Measurements from ENCODE around the gene EOGT. TPM values are rescaled to one million over a fixed set of nuclear protein-coding genes. Genes with fewer than 3 reads are reported as not detected.

Gene EOGT
- total and polyA plus RNA-seq, 10 of the 15 experiments (the other 5 are each of a cell fraction or from before 2014, with no cell fraction given), result 3.5 to 16.5 (median 8.3) TPM

- TF ChIP-seq, protein P1, sequence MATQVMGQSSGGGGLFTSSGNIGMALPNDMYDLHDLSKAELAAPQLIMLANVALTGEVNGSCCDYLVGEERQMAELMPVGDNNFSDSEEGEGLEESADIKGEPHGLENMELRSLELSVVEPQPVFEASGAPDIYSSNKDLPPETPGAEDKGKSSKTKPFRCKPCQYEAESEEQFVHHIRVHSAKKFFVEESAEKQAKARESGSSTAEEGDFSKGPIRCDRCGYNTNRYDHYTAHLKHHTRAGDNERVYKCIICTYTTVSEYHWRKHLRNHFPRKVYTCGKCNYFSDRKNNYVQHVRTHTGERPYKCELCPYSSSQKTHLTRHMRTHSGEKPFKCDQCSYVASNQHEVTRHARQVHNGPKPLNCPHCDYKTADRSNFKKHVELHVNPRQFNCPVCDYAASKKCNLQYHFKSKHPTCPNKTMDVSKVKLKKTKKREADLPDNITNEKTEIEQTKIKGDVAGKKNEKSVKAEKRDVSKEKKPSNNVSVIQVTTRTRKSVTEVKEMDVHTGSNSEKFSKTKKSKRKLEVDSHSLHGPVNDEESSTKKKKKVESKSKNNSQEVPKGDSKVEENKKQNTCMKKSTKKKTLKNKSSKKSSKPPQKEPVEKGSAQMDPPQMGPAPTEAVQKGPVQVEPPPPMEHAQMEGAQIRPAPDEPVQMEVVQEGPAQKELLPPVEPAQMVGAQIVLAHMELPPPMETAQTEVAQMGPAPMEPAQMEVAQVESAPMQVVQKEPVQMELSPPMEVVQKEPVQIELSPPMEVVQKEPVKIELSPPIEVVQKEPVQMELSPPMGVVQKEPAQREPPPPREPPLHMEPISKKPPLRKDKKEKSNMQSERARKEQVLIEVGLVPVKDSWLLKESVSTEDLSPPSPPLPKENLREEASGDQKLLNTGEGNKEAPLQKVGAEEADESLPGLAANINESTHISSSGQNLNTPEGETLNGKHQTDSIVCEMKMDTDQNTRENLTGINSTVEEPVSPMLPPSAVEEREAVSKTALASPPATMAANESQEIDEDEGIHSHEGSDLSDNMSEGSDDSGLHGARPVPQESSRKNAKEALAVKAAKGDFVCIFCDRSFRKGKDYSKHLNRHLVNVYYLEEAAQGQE (IDR thresholded peaks at IDR 0.05; ENCODE audit: low read depth, low read length), result no peak
Observed at GRCh38 chr3:69016901-69017300, 3.4 kb upstream of the EOGT start (continued).

DNA sequence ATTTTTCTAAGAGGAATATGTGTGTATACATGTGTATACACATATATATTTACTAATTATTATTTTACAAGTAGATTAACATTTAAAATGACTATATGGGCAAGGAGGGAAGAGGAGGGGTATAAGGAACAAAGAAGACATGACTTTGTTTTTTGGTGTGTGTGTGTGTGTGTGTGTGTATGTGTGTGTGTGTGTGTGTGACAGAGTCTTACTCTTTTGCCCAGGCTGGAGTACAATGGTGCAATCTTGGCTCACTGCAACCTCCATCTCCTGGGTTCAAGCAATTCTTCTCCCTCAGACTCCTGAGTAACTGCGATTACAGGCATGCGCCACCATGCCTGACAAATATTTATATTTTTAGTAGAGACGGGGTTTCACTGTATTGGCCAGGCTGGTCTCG lies 2.6 kb upstream of the EOGT start:
- Histone ChIP-seq H4K20me1 (ENCODE audit: control insufficient read depth, insufficient read depth) (no peaks in the 10 kb centered on the region), H3K9ac (ENCODE audit: control insufficient read depth, insufficient read depth, low read length) (no peak overlapping the region), H2AFZ (ENCODE audit: control insufficient read depth, low read depth, low read length) (no peak overlapping the region), H3K27me3 (replicated peaks in 1 of 2; ENCODE audit: control insufficient read depth in 2 of 2, insufficient read depth in 2 of 2, low read length in 1 of 2) (no peaks in the 10 kb centered on the region), H3K36me3 (ENCODE audit: control insufficient read depth in 2 of 2, insufficient read depth in 2 of 2, low read length in 1 of 2) (no peaks in the 10 kb centered on the region), H3K9me3 (replicated peaks; ENCODE audit: control insufficient read depth, insufficient read depth, low read length) (no peaks in the 10 kb centered on the region), H3K79me2 (ENCODE audit: control insufficient read depth, insufficient read depth, low read length) (no peaks in the 10 kb centered on the region), H3K4me2 (ENCODE audit: control insufficient read depth, insufficient read depth) (no peak overlapping the region), H3K4me1 (ENCODE audit: control insufficient read depth, insufficient read depth, low read length) (peaks cover 7% of the 10 kb centered on the region; the same call in 1 of the 2 replicates), H3K27ac (ENCODE audit: control insufficient read depth, insufficient read depth) (no peak overlapping the region), H3K4me3 (no peak overlapping the region)
- no TSS peak for BruUV-seq (replicated peaks)
- TF ChIP-seq EZH2 (IDR thresholded peaks at IDR 0.05; ENCODE audit: borderline replicate concordance, control insufficient read depth, low read depth, low read length) (no peak), SRF (IDR thresholded peaks at IDR 0.05; ENCODE audit: low read depth in 2 of 2, low read length in 2 of 2) (no peak), NFYA (IDR thresholded peaks at IDR 0.05; ENCODE audit: borderline replicate concordance, low read depth, low read length) (no peak), IKZF2 (IDR thresholded peaks at IDR 0.05) (no peak), ZBTB11 (CRISPR knock-in tag; IDR thresholded peaks at IDR 0.05) (no peak), ZNF274 (IDR thresholded peaks at IDR 0.05; ENCODE audit: insufficient read depth, insufficient read length) (no peak), ETV6 (conservative IDR thresholded peaks at IDR 0.05 in 1 of 2, IDR thresholded peaks at IDR 0.05 in 1 of 2; ENCODE audit: borderline replicate concordance in 1 of 2, low read depth in 1 of 2) (no peak)
- ChIA-PET SMC1A (ENCODE audit: uncharacterized antibody, unreplicated experiment) (interaction anchor here (0.8 to 2.0 kb wide), 3 partner anchors 10 to 305 kb away, joined by 3 to 6 read pairs (median 5); no protein-coding TSS in a partner anchor), CTCF (interaction anchor here (1.4 kb wide), 1 partner anchor 9 kb away, joined by 6 read pairs; no protein-coding TSS in a partner anchor), POLR2A (no interaction called here), RAD21 (ENCODE audit: unreplicated experiment) (no interaction called here)
- 99% methylated on average over 4 of the region's 4 CpGs for WGBS (ENCODE audit: insufficient coverage, insufficient replicate concordance, low lambda C conversion rate, missing lambda C conversion rate)
- ATAC-seq (no peak), DNase-seq (ENCODE audit: low read depth, low spot score) (no peak), FAIRE-seq (no peak)
- in situ Hi-C loops (cut with MboI) (no loop called here), intact Hi-C loops (cut with micrococcal nuclease; ENCODE audit: unreplicated experiment) (loop anchor here (10.0 kb wide), 1 partner anchor 289 kb away; no protein-coding TSS in a partner anchor)

All from GM12878 (cell line).